Neutrophil (primary cell): ENCODE results near the gene NR3C2.

Source experiments
- H3K27ac ChIP-seq: fragments of 200-600 bp; sonication (generic); 2 replicates; pipeline ENCODE4 v1.5.1; 2016; ENCODE audit warnings: mild to moderate bottlenecking, moderate library complexity
- H3K27me3 ChIP-seq: fragments of 200-600 bp; sonication (generic); 2 replicates; pipeline ENCODE4 v1.6.0; 2016; ENCODE audit warnings: mild to moderate bottlenecking
- H3K36me3 ChIP-seq: fragments of 200-600 bp; sonication (generic); 2 replicates; pipeline ENCODE4 v1.5.1; 2017
- H3K4me1 ChIP-seq, 2 experiments: fragments of 200-600 bp in 1 of 2; sonication (generic) in 1 of 2; 1 replicate in 1 of 2; 2 replicates in 1 of 2; pipeline versions ENCODE4 v1.5.1 to v1.6.1; 2013 to 2016; ENCODE audit warnings: low read depth in 1 of 2, low read length in 1 of 2, mild to moderate bottlenecking in 1 of 2, moderate library complexity in 1 of 2; ENCODE audit not compliant: control insufficient read depth in 1 of 2, insufficient read depth in 1 of 2
- H3K4me3 ChIP-seq, 2 experiments: fragments of 200-600 bp in 1 of 2; sonication (generic) in 1 of 2; 1 replicate in 1 of 2; 2 replicates in 1 of 2; pipeline ENCODE4 v1.5.1; 2013 to 2016; ENCODE audit warnings: low read depth in 1 of 2, low read length in 1 of 2, mild to moderate bottlenecking in 1 of 2, moderate library complexity in 1 of 2
- H3K9me3 ChIP-seq: fragments of 200-600 bp; sonication (generic); 2 replicates; pipeline ENCODE4 v1.5.1; 2016
- CTCF ChIP-seq: fragments of 200-600 bp; sonication (generic); IDR thresholded peaks from 2 replicates; pipeline ENCODE4 v1.5.1; 2016; ENCODE audit warnings: antibody characterized with exemption

NR3C2 gene

GRCh38 chr4:148312956-148313490 is 129.2 kb downstream of the NR3C2 start:
- no peaks in the 10 kb centered on the region for H3K27me3 ChIP-seq
- H3K4me1 ChIP-seq = no peaks in the 10 kb centered on the region
- TF ChIP-seq CTCF = no peak
- no peak overlapping the region for H3K4me3 ChIP-seq
- no peaks in the 10 kb centered on the region for H3K9me3 ChIP-seq
- no peak overlapping the region for H3K27ac ChIP-seq
- H3K36me3 ChIP-seq = no peaks in the 10 kb centered on the region

- TF ChIP-seq CTCF = no peak
- Histone ChIP-seq H3K4me3 (no peak overlapping the region), H3K4me1 (no peaks in the 10 kb centered on the region), H3K27me3 (no peaks in the 10 kb centered on the region), H3K27ac (no peak overlapping the region), H3K36me3 (no peaks in the 10 kb centered on the region), H3K9me3 (no peaks in the 10 kb centered on the region)
These were observed 130.7 kb downstream of the NR3C2 start for GRCh38 chr4:148311526-148311925.

- no peaks in the 10 kb centered on the region for H3K27me3 ChIP-seq
- no peaks in the 10 kb centered on the region for H3K36me3 ChIP-seq
- H3K27ac ChIP-seq = no peak overlapping the region
- no peaks in the 10 kb centered on the region for H3K9me3 ChIP-seq
- no peak for TF ChIP-seq CTCF
- no peak overlapping the region for H3K4me3 ChIP-seq
- H3K4me1 ChIP-seq = no peaks in the 10 kb centered on the region
These were observed 131.5 kb downstream of the NR3C2 start for GRCh38 chr4:148310756-148311155.

- no peaks in the 10 kb centered on the region for H3K36me3 ChIP-seq
- H3K4me3 ChIP-seq = no peak overlapping the region
- H3K4me1 ChIP-seq = no peaks in the 10 kb centered on the region
- no peak overlapping the region for H3K27ac ChIP-seq
- TF ChIP-seq CTCF = no peak
- no peaks in the 10 kb centered on the region for H3K27me3 ChIP-seq
- H3K9me3 ChIP-seq = no peaks in the 10 kb centered on the region
These were observed 136.5 kb downstream of the NR3C2 start for GRCh38 chr4:148305751-148306150.

- H3K4me3 ChIP-seq = no peak overlapping the region
- H3K9me3 ChIP-seq = no peaks in the 10 kb centered on the region
- no peaks in the 10 kb centered on the region for H3K36me3 ChIP-seq
- TF ChIP-seq CTCF = no peak
- no peak overlapping the region for H3K27ac ChIP-seq
- no peaks in the 10 kb centered on the region for H3K27me3 ChIP-seq
- no peaks in the 10 kb centered on the region for H3K4me1 ChIP-seq
These were observed 139.8 kb downstream of the NR3C2 start for GRCh38 chr4:148302416-148302815.

GRCh38 chr4:148300877-148301276 is 141.3 kb downstream of the NR3C2 start:
- no peak for TF ChIP-seq CTCF
- Histone ChIP-seq H3K36me3 (no peaks in the 10 kb centered on the region), H3K27ac (no peak overlapping the region), H3K4me1 (no peaks in the 10 kb centered on the region), H3K27me3 (no peaks in the 10 kb centered on the region), H3K9me3 (no peaks in the 10 kb centered on the region), H3K4me3 (no peak overlapping the region)
